Liver (tissue), 3 donors: ENCODE measurements around the gene FRAS1.

Source experiments
- CTCF ChIP-seq: fragments of 150-350 bp; IDR thresholded peaks from 2 replicates; pipeline ENCODE4 v1.5.1; 2017; ENCODE audit warnings: improper control_type of control experiment, low read depth, low read length; ENCODE audit not compliant: missing input control
- EGR1 ChIP-seq, 2 donors: IDR thresholded peaks; 2 replicates each; pipeline ENCODE4 v1.6.1; 2016 to 2018; ENCODE audit warnings: antibody characterized with exemption in 2 of 2, low read depth in 2 of 2
- FOXA1 ChIP-seq: IDR thresholded peaks from 2 replicates; pipeline ENCODE4 v1.6.1; 2016; ENCODE audit warnings: antibody characterized with exemption
- GABPA ChIP-seq, 2 donors: IDR thresholded peaks in 1 of 2; conservative IDR thresholded peaks in 1 of 2; 2 replicates each; pipeline ENCODE4 v1.6.1; 2016; ENCODE audit warnings: antibody characterized with exemption in 2 of 2, mild to moderate bottlenecking in 1 of 2, moderate library complexity in 1 of 2
- HNF4A ChIP-seq, 2 donors: conservative IDR thresholded peaks; 2 replicates each; pipeline ENCODE4 v1.6.1; 2016; ENCODE audit warnings: antibody characterized with exemption in 2 of 2, mild to moderate bottlenecking in 2 of 2
- JUND ChIP-seq, 2 donors: IDR thresholded peaks; 2 replicates each; pipeline ENCODE4 v1.6.1; 2016; ENCODE audit warnings: antibody characterized with exemption in 2 of 2
- MAX ChIP-seq: IDR thresholded peaks from 2 replicates; pipeline ENCODE4 v1.6.1; 2016; ENCODE audit warnings: antibody characterized with exemption
- NR2F2 ChIP-seq: IDR thresholded peaks from 2 replicates; pipeline ENCODE4 v1.6.1; 2016; ENCODE audit warnings: antibody characterized with exemption
- RAD21 ChIP-seq, 2 donors: IDR thresholded peaks; 2 replicates each; pipeline ENCODE4 v1.6.1; 2016; ENCODE audit warnings: antibody characterized with exemption in 2 of 2, mild to moderate bottlenecking in 2 of 2
- YY1 ChIP-seq: IDR thresholded peaks from 2 replicates; pipeline ENCODE4 v1.6.1; 2016; ENCODE audit warnings: antibody characterized with exemption, mild to moderate bottlenecking
- donor health status: healthy.
- donor health status: healthy.

GRCh38 chr4:78309352-78309751 lies 252.2 kb downstream of the FRAS1 start:
- no peak for TF ChIP-seq CTCF
- no peak for TF ChIP-seq YY1
- TF ChIP-seq MAX, result no peak
- TF ChIP-seq JUND (IDR thresholded peaks at IDR 0.05), result no peak
- TF ChIP-seq GABPA (IDR thresholded peaks at IDR 0.05 in 1 of 2, conservative IDR thresholded peaks at IDR 0.05 in 1 of 2), result no peak
- no peak for TF ChIP-seq RAD21 (IDR thresholded peaks at IDR 0.05)
- no peak for TF ChIP-seq HNF4A (conservative IDR thresholded peaks at IDR 0.05)
- TF ChIP-seq NR2F2, result no peak
- TF ChIP-seq FOXA1, result no peak
- TF ChIP-seq EGR1 (IDR thresholded peaks at IDR 0.05; ENCODE audit: low read depth in 2 of 2), result no peak
